Endothelial cell of umbilical vein (primary cell): Measurements from ENCODE around the gene PHOX2A. TPM values are rescaled to one million over a fixed set of nuclear protein-coding genes. Genes with fewer than 3 reads are reported as not detected.

Experiments
- BruUV-seq: library from RNA; stranded (reverse); fragments of 400-500 nt; replicated peaks from 2 replicates; lab custom pipeline; 2021; lab: Mats Ljungman, UMichigan
- CTCF ChIA-PET: fragments of 300-600, 350-600 bp; sonication (Branson Sonifier 250); formaldehyde crosslinking; loops from one replicate; lab custom pipeline; 2021; ENCODE audit warnings: antibody characterized with exemption, inconsistent platforms; lab: Charles Lee
- POLR2A ChIA-PET: fragments of 300-600, 350-600 bp; sonication (Branson Sonifier 250); formaldehyde crosslinking; loops from one replicate; lab custom pipeline; 2021; ENCODE audit warnings: antibody characterized with exemption, inconsistent platforms; lab: Charles Lee
- DNase-seq: peaks from one replicate; pipeline ENCODE4 v3.0.0-alpha.2; 2011; ENCODE audit warnings: low read depth, low spot score
- FAIRE-seq: peaks from 2 replicates; lab custom pipeline; 2011; peaks lifted over from hg19 to GRCh38; lab: Jason Lieb, UNC
- H2AFZ ChIP-seq: 2 replicates; pipeline ENCODE4 v1.6.0; 2012; ENCODE audit warnings: low read depth, low read length, control low read depth, inconsistent platforms
- H3K27ac ChIP-seq: 2 replicates; pipeline ENCODE4 v1.5.1; 2011; ENCODE audit warnings: low read depth, mild to moderate bottlenecking, control low read depth, low read length, moderate library complexity; ENCODE audit not compliant: insufficient read depth
- H3K27me3 ChIP-seq, 2 experiments: 2 replicates each; pipeline versions ENCODE4 v1.6.0 to v1.6.1; 2011; ENCODE audit warnings: low read length in 2 of 2, mixed read lengths in 1 of 2; ENCODE audit not compliant: control insufficient read depth in 2 of 2, insufficient read depth in 2 of 2
- H3K36me3 ChIP-seq, 2 experiments: 2 replicates in 1 of 2; 3 replicates in 1 of 2; pipeline ENCODE4 v1.5.1; 2011; ENCODE audit warnings: low read length in 2 of 2, mild to moderate bottlenecking in 1 of 2, moderate library complexity in 1 of 2; ENCODE audit not compliant: control insufficient read depth in 2 of 2, insufficient read depth in 2 of 2; ENCODE audit errors: extremely low read depth in 1 of 2
- H3K4me1 ChIP-seq: 3 replicates; pipeline ENCODE4 v1.5.1; 2011; ENCODE audit warnings: mild to moderate bottlenecking, low read length; ENCODE audit not compliant: control insufficient read depth, insufficient read depth; ENCODE audit errors: extremely low read depth
- H3K4me2 ChIP-seq: 2 replicates; pipeline ENCODE4 v1.6.1; 2011; ENCODE audit warnings: low read length, control low read depth, mixed read lengths; ENCODE audit not compliant: insufficient read depth
- H3K4me3 ChIP-seq, 3 experiments: fragments of 200-600 bp in 1 of 3; sonication (generic), shearing (Covaris generic) in 1 of 3; replicated peaks in 1 of 3; 2 replicates each; pipeline ENCODE4 v1.5.1; 2011 to 2016; ENCODE audit warnings: control low read depth in 3 of 3, low read length in 3 of 3, mild to moderate bottlenecking in 2 of 3, inconsistent platforms in 1 of 3, low read depth in 1 of 3, moderate library complexity in 1 of 3; ENCODE audit not compliant: insufficient read depth in 1 of 3
- H3K79me2 ChIP-seq: 2 replicates; pipeline ENCODE4 v1.6.0; 2012; ENCODE audit warnings: low read length, inconsistent platforms; ENCODE audit not compliant: control insufficient read depth, insufficient read depth
- H3K9ac ChIP-seq: replicated peaks from 2 replicates; pipeline ENCODE3; 2011; ENCODE audit warnings: low read length, control low read depth; ENCODE audit not compliant: insufficient read depth; ENCODE audit errors: extremely low read depth
- H3K9me1 ChIP-seq: replicated peaks from 3 replicates; pipeline ENCODE4 v1.6.0; 2011; ENCODE audit warnings: mild to moderate bottlenecking, low read length; ENCODE audit not compliant: control insufficient read depth, insufficient read depth; ENCODE audit errors: extremely low read depth
- H3K9me3 ChIP-seq: replicated peaks from 2 replicates; pipeline ENCODE4 v1.5.1; 2012; ENCODE audit warnings: low read length, inconsistent platforms; ENCODE audit not compliant: control insufficient read depth, insufficient read depth
- H4K20me1 ChIP-seq: replicated peaks from 2 replicates; pipeline ENCODE3; 2011; ENCODE audit warnings: mild to moderate bottlenecking, low read length; ENCODE audit not compliant: control insufficient read depth, insufficient read depth; ENCODE audit errors: extremely low read depth
- CTCF ChIP-seq, 2 donors: IDR thresholded peaks; 1 replicate in 1 of 2; 2 replicates in 1 of 2; pipeline ENCODE4 v1.5.1; 2011; ENCODE audit warnings: low read length in 2 of 2, mild to moderate bottlenecking in 2 of 2, moderate library complexity in 2 of 2, control low read depth in 1 of 2, inconsistent platforms in 1 of 2, low read depth in 1 of 2; ENCODE audit not compliant: insufficient read depth in 1 of 2; ENCODE audit errors: extremely low read depth in 1 of 2
- EZH2 ChIP-seq: IDR thresholded peaks from 2 replicates; pipeline ENCODE4 v1.6.1; 2012; ENCODE audit warnings: borderline replicate concordance, low read depth, mild to moderate bottlenecking, moderate library complexity, low read length, inconsistent platforms; ENCODE audit not compliant: severe bottlenecking
- FOS ChIP-seq: IDR thresholded peaks from 2 replicates; pipeline ENCODE4 v1.6.1; 2011; ENCODE audit warnings: mild to moderate bottlenecking, low read length, moderate library complexity, borderline replicate concordance; ENCODE audit not compliant: insufficient read depth
- GATA2 ChIP-seq: IDR thresholded peaks from 2 replicates; pipeline ENCODE4 v1.7.0; 2011; ENCODE audit warnings: low read depth, mild to moderate bottlenecking, moderate library complexity, mixed read lengths, low read length; ENCODE audit not compliant: insufficient read length, insufficient read depth
- JUN ChIP-seq: IDR thresholded peaks from 2 replicates; pipeline ENCODE4 v1.6.1; 2011; ENCODE audit warnings: borderline replicate concordance, low read depth; ENCODE audit not compliant: insufficient read length, insufficient read depth
- MYC ChIP-seq: IDR thresholded peaks from one replicate; pipeline ENCODE4 v1.6.1; 2011; ENCODE audit warnings: mild to moderate bottlenecking, low read depth, low read length
- POLR2A ChIP-seq: IDR thresholded peaks from 2 replicates; pipeline ENCODE4 v1.6.1; 2012; ENCODE audit warnings: low read depth, mild to moderate bottlenecking, control low read depth, low read length
- POLR2AphosphoS5 ChIP-seq: IDR thresholded peaks from 2 replicates; pipeline ENCODE4 v1.6.1; 2012; ENCODE audit warnings: low read depth, mild to moderate bottlenecking, control low read depth, low read length, moderate library complexity; ENCODE audit not compliant: insufficient read depth
- dilution Hi-C: fragments of 300-500 bp; cut with MboI; formaldehyde crosslinking; loops from one replicate; pipeline ENCODE4 v1.15.0; 2019; ENCODE audit warnings: low sequenced_read_pairs; ENCODE audit not compliant: extremely low pct_ligation_motif_present
- intact Hi-C: fragments of 100-400 bp; cut with micrococcal nuclease; formaldehyde crosslinking; loops from one replicate; pipeline ENCODE4 v1.10.0; 2022
- polyA plus RNA-seq, 4 experiments: library from polyadenylated mRNA; depleted of rRNA in 3 of 4; stranded (reverse) in 3 of 4; unstranded in 1 of 4; fragments of >200 nt; gene quantifications; 2 replicates each; pipeline versions ENCODE4 v1.2.1 to v1.2.3, GENCODE V29; 2011 to 2012; ENCODE audit warnings: missing spikeins in 1 of 4
- total RNA-seq: library from RNA; stranded (reverse); gene quantifications from 2 replicates; pipeline ENCODE4 v1.2.3, GENCODE V29; 2021
- TF ChIP-seq, protein P1 (sequence below): IDR thresholded peaks from 2 replicates; pipeline ENCODE4 v1.6.1; 2011; ENCODE audit not compliant: insufficient read depth, insufficient read length

PHOX2A gene
- total and polyA plus RNA-seq, 2 donors (not counting 3 experiments of a cell fraction or from before 2014, with no cell fraction given) = not detected

DNA sequence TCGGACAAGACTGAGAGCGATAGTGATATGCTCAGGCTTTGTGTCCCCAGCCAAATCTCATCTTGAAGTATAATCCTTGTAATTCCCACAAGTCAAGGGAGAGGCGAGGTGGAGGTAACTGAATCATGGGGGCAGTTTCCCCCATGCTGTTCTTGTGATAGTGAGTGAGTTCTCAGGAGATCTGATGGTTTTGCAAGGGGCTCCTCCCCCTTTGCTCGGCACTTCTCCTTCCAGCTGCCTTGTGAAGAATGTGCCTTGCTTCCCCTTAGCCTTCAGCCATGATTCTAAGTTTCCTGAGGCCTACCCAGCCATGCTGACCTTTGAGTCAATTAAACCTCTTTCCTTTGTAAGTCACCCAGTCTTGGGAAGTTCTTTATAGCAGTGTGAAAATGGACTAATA is 34.9 kb downstream of the PHOX2A start:
- H3K27me3 ChIP-seq = peaks cover 4 to 25% of the 10 kb centered on the region in 2 experiments
- dilution Hi-C loops (no loop called here), intact Hi-C loops (no loop called here)
- H3K9me3 ChIP-seq = no peaks in the 10 kb centered on the region
- POLR2A ChIA-PET = no interaction called here
- H3K9ac ChIP-seq = no peak overlapping the region
- TF ChIP-seq MYC (no peak), EZH2 (no peak), FOS (no peak), CTCF (IDR thresholded peaks at IDR 0.05; ENCODE audit: extremely low read depth in 1 of 2, insufficient read depth in 1 of 2, low read depth in 1 of 2, low read length in 2 of 2) (no peak), JUN (no peak), POLR2AphosphoS5 (no peak), GATA2 (no peak), POLR2A (no peak)
- TF ChIP-seq, protein P1, sequence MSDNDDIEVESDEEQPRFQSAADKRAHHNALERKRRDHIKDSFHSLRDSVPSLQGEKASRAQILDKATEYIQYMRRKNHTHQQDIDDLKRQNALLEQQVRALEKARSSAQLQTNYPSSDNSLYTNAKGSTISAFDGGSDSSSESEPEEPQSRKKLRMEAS = no peak
- H3K9me1 ChIP-seq = no peaks in the 10 kb centered on the region
- H4K20me1 ChIP-seq = no peaks in the 10 kb centered on the region
- no peak for FAIRE-seq
- H3K36me3 ChIP-seq = no peaks in the 10 kb centered on the region
- CTCF ChIA-PET = no interaction called here
- no peak overlapping the region for H3K4me3 ChIP-seq
- DNase-seq = no peak
- peaks cover 7% of the 10 kb centered on the region for H3K4me1 ChIP-seq
- H3K79me2 ChIP-seq = no peaks in the 10 kb centered on the region
- H3K4me2 ChIP-seq = no peak overlapping the region
- H3K27ac ChIP-seq = no peak overlapping the region
- no peak overlapping the region for H2AFZ ChIP-seq
- BruUV-seq = no TSS peak
